HepG2 (cell line): ENCODE results near the gene ARHGAP19. TPM values are rescaled to one million over a fixed set of nuclear protein-coding genes. Genes with fewer than 3 reads are reported as not detected.

Experiments
- ATF2 ChIP-seq: sonication (generic); formaldehyde crosslinking; IDR thresholded peaks from 2 replicates; pipeline ENCODE4 v1.4.0; 2020; ENCODE audit warnings: missing genetic modification reagents
- ATRX ChIP-seq: sonication (generic); formaldehyde crosslinking; IDR thresholded peaks from 2 replicates; pipeline ENCODE4 v1.4.0; 2020; ENCODE audit warnings: missing genetic modification reagents, borderline replicate concordance
- CCAR2 ChIP-seq: fragments of 200-400 bp; formaldehyde crosslinking; optimal IDR thresholded peaks from 2 replicates; pipeline ENCODE3; 2018; ENCODE audit warnings: low read depth, mild to moderate bottlenecking, low read length, moderate library complexity
- GTF3A ChIP-seq: sonication (generic); formaldehyde crosslinking; conservative IDR thresholded peaks from 2 replicates; pipeline ENCODE4 v1.4.0; 2020; ENCODE audit warnings: mild to moderate bottlenecking, missing genetic modification reagents
- MAFK ChIP-seq, 2 experiments: IDR thresholded peaks in 1 of 2; conservative IDR thresholded peaks in 1 of 2; 2 replicates each; pipeline ENCODE4 v1.6.1; 2011; ENCODE audit warnings: improper control_type of control experiment in 2 of 2, low read length in 2 of 2
- MNT ChIP-seq: fragments of 450-650 bp; IDR thresholded peaks from 2 replicates; pipeline ENCODE4 v1.6.1; 2016
- MTF1 ChIP-seq: sonication (generic); formaldehyde crosslinking; IDR thresholded peaks from 2 replicates; pipeline ENCODE4 v1.5.0; 2020; ENCODE audit warnings: missing genetic modification reagents
- NFIB ChIP-seq: sonication (generic); formaldehyde crosslinking; IDR thresholded peaks from 2 replicates; pipeline ENCODE4 v1.9.0; 2021; ENCODE audit warnings: missing genetic modification reagents, mild to moderate bottlenecking, borderline replicate concordance
- PHF20 ChIP-seq: sonication (generic); formaldehyde crosslinking; IDR thresholded peaks from 2 replicates; pipeline ENCODE4 v1.5.0; 2020; ENCODE audit warnings: mild to moderate bottlenecking, missing genetic modification reagents
- PITX1 ChIP-seq: sonication (generic); formaldehyde crosslinking; IDR thresholded peaks from 2 replicates; pipeline ENCODE4 v1.5.1; 2020; ENCODE audit warnings: mild to moderate bottlenecking, missing genetic modification reagents
- PREB ChIP-seq: sonication (generic); formaldehyde crosslinking; IDR thresholded peaks from 2 replicates; pipeline ENCODE4 v1.4.0; 2020; ENCODE audit warnings: missing genetic modification reagents
- RFXAP ChIP-seq: sonication (generic); formaldehyde crosslinking; IDR thresholded peaks from 2 replicates; pipeline ENCODE4 v1.4.0; 2020; ENCODE audit warnings: missing genetic modification reagents, borderline replicate concordance
- RORA ChIP-seq: sonication (generic); formaldehyde crosslinking; IDR thresholded peaks from 2 replicates; pipeline ENCODE4 v1.5.0; 2020; ENCODE audit warnings: mild to moderate bottlenecking, missing genetic modification reagents, moderate library complexity
- SMARCC2 ChIP-seq: fragments of 450-650 bp; IDR thresholded peaks from 2 replicates; pipeline ENCODE4 v1.6.1; 2017; ENCODE audit warnings: antibody characterized with exemption, mild to moderate bottlenecking
- SP2 ChIP-seq: sonication (generic); formaldehyde crosslinking; IDR thresholded peaks from 2 replicates; pipeline ENCODE4 v1.5.1; 2020; ENCODE audit warnings: mild to moderate bottlenecking, missing genetic modification reagents
- STAT6 ChIP-seq: sonication (generic); formaldehyde crosslinking; IDR thresholded peaks from 2 replicates; pipeline ENCODE4 v1.4.0; 2020; ENCODE audit warnings: missing genetic modification reagents, mild to moderate bottlenecking, borderline replicate concordance
- U2AF2 ChIP-seq: fragments of 200-400 bp; formaldehyde crosslinking; IDR thresholded peaks from 2 replicates; pipeline ENCODE4 v1.6.1; 2017; ENCODE audit warnings: low read depth, mild to moderate bottlenecking, low read length
- ZBTB20 ChIP-seq: sonication (generic); formaldehyde crosslinking; IDR thresholded peaks from 2 replicates; pipeline ENCODE4 v1.8.1; 2023; ENCODE audit warnings: missing genetic modification reagents, low read depth, mild to moderate bottlenecking, borderline replicate concordance
- ZFAT ChIP-seq: sonication (generic); formaldehyde crosslinking; conservative IDR thresholded peaks from 2 replicates; pipeline ENCODE4 v1.8.1; 2023; ENCODE audit warnings: missing genetic modification reagents, inconsistent platforms
- ZNF180 ChIP-seq: sonication (generic); formaldehyde crosslinking; IDR thresholded peaks from 2 replicates; pipeline ENCODE4 v1.4.0; 2020; ENCODE audit warnings: low read depth, missing genetic modification reagents, borderline replicate concordance
- ZNF367 ChIP-seq: sonication (generic); formaldehyde crosslinking; IDR thresholded peaks from 2 replicates; pipeline ENCODE4 v1.4.0; 2020; ENCODE audit warnings: missing genetic modification reagents, borderline replicate concordance
- ZNF510 ChIP-seq: sonication (generic); formaldehyde crosslinking; IDR thresholded peaks from 2 replicates; pipeline ENCODE4 v1.4.0; 2020; ENCODE audit warnings: low read depth, mild to moderate bottlenecking, missing genetic modification reagents
- ZNF619 ChIP-seq: sonication (generic); formaldehyde crosslinking; IDR thresholded peaks from 2 replicates; pipeline ENCODE4 v1.4.0; 2020; ENCODE audit warnings: mild to moderate bottlenecking, missing genetic modification reagents
- ZNF773 ChIP-seq: sonication (generic); formaldehyde crosslinking; IDR thresholded peaks from 2 replicates; pipeline ENCODE4 v1.4.0; 2020; ENCODE audit warnings: missing genetic modification reagents, borderline replicate concordance
- polyA plus RNA-seq, 8 experiments: library from polyadenylated mRNA; depleted of rRNA in 3 of 8; stranded (reverse) in 7 of 8; unstranded in 1 of 8; fragments of >200 nt; fragmentation: Illumina TruSeq in 4 of 8; extraction: Trizol in 4 of 8; gene quantifications; 2 replicates each; pipeline versions ENCODE4 v1.2.1 to v1.2.3, GENCODE V29; 2011 to 2016; ENCODE audit warnings: low read depth in 4 of 8, missing spikeins in 1 of 8, mixed read lengths in 1 of 8; ENCODE audit not compliant: insufficient read depth in 1 of 8
- total RNA-seq, 5 experiments: library from RNA; depleted of rRNA; stranded (reverse); fragments of >200 nt; fragmentation: Illumina TruSeq; extraction: Trizol; gene quantifications; 2 replicates each; pipeline ENCODE4 v1.2.3, GENCODE V29; 2016; ENCODE audit warnings: low read depth in 1 of 5

ARHGAP19 gene
- total and polyA plus RNA-seq, 2 of the 13 experiments (the other 11 are each of a cell fraction or from before 2014, with no cell fraction given): 7.6 to 10.0 TPM

GRCh38 chr10:97334370-97335175, 42.1 kb upstream of the ARHGAP19 start, which contains the start of gene FRAT2 (continued):
- TF ChIP-seq U2AF2 (no peak), ZBTB20 (CRISPR knock-in tag) (no peak), ATRX (CRISPR knock-in tag) (no peak), ZNF180 (CRISPR knock-in tag) (no peak), ZNF367 (CRISPR knock-in tag) (no peak), CCAR2 (no peak), ZNF773 (CRISPR knock-in tag) (peak; percentile 31; the same call in 1 of the 2 replicates), PHF20 (peak; percentile 39; the same call in 1 of the 2 replicates), ZNF619 (CRISPR knock-in tag) (0 out of 2 replicates have a peak, but pooled peaks have one; percentile 36), SMARCC2 (no peak), NFIB (no peak), MNT (peak; percentile 76), ZFAT (CRISPR knock-in tag) (no peak), STAT6 (CRISPR knock-in tag) (no peak), SP2 (no peak; the same call in 1 of the 2 replicates), PREB (CRISPR knock-in tag) (no peak), RORA (CRISPR knock-in tag) (no peak), ZNF510 (CRISPR knock-in tag) (peak; percentile 56; the same call in 1 of the 2 replicates), MTF1 (no peak), GTF3A (CRISPR knock-in tag) (peak; percentile 86; the same call in 1 of the 2 replicates), MAFK (conservative IDR thresholded peaks at IDR 0.05 in 1 of 2, IDR thresholded peaks at IDR 0.05 in 1 of 2; ENCODE audit: low read length in 2 of 2) (no peak), RFXAP (CRISPR knock-in tag) (peak; percentile 85; the same call in 1 of the 2 replicates), PITX1 (CRISPR knock-in tag) (no peak), ATF2 (CRISPR knock-in tag) (peak; percentile 80)
